Prostate gland (tissue), 2 donors: ENCODE data around the gene MMP21.

Source experiments
- CTCF ChIP-seq, 4 experiments: fragments of 200-600 bp in 2 of 4; fragments of 450-650 bp in 2 of 4; sonication (generic) in 2 of 4; IDR thresholded peaks; 1 replicate in 3 of 4; 2 replicates in 1 of 4; pipeline ENCODE4 v1.5.1; 2016 to 2019; ENCODE audit warnings: antibody characterized with exemption in 4 of 4, mild to moderate bottlenecking in 2 of 4, moderate library complexity in 2 of 4
- POLR2AphosphoS5 ChIP-seq: sonication (generic); formaldehyde crosslinking; IDR thresholded peaks from one replicate; pipeline ENCODE4 v1.6.1; 2017; ENCODE audit warnings: antibody characterized with exemption

- TF ChIP-seq CTCF (IDR thresholded peaks at IDR 0.05) (no peak), POLR2AphosphoS5 (no peak)
These were observed 7.3 kb downstream of the MMP21 start for GRCh38 chr10:125768219-125768855.
